MCF 10A (cell line): Measurements from ENCODE around the gene MPC1. TPM values are rescaled to one million over a fixed set of nuclear protein-coding genes. Genes with fewer than 3 reads are reported as not detected.
A peak's percentile ranks its signal among the peaks of the same experiment; 100 is the strongest.

Source experiments
- BruUV-seq: library from RNA; stranded (reverse); fragments of 400-500 nt; replicated peaks from 2 replicates; lab custom pipeline; 2021; lab: Mats Ljungman, UMichigan
- CTCF ChIA-PET: fragments of 300-600 bp; sonication (Branson Sonifier 250); formaldehyde crosslinking; extraction: SDS; loops from one replicate; lab custom pipeline; 2021; ENCODE audit warnings: antibody characterized with exemption, inconsistent platforms; lab: Yijun Ruan, JAX
- POLR2A ChIA-PET: fragments of 300-600, 350-650 bp; sonication (Branson Sonifier 250); formaldehyde crosslinking; extraction: SDS; loops from one replicate; lab custom pipeline; 2020; ENCODE audit warnings: antibody characterized with exemption, inconsistent platforms; lab: Yijun Ruan, JAX
- DNase-seq: peaks from one replicate; pipeline ENCODE4 v3.0.0-alpha.2; 2018; ENCODE audit not compliant: unreplicated experiment
- H3K27ac Mint-ChIP-seq: one replicate; pipeline ENCODE4 v1.8.0; 2022; ENCODE audit warnings: mild to moderate bottlenecking, low read depth, mixed read lengths; ENCODE audit not compliant: unreplicated experiment
- H3K27me3 Mint-ChIP-seq: one replicate; pipeline ENCODE4 v1.8.0; 2022; ENCODE audit warnings: mixed read lengths; ENCODE audit not compliant: insufficient read depth, unreplicated experiment
- H3K36me3 Mint-ChIP-seq: one replicate; pipeline ENCODE4 v1.8.0; 2022; ENCODE audit warnings: mild to moderate bottlenecking, moderate library complexity, mixed read lengths; ENCODE audit not compliant: insufficient read depth, unreplicated experiment
- H3K4me1 Mint-ChIP-seq: one replicate; pipeline ENCODE4 v1.8.0; 2022; ENCODE audit warnings: mixed read lengths; ENCODE audit not compliant: insufficient read depth, unreplicated experiment
- H3K4me3 Mint-ChIP-seq: one replicate; pipeline ENCODE4 v1.8.0; 2022; ENCODE audit warnings: mild to moderate bottlenecking, moderate library complexity, mixed read lengths; ENCODE audit not compliant: unreplicated experiment
- H3K9me3 Mint-ChIP-seq: one replicate; pipeline ENCODE4 v1.8.0; 2022; ENCODE audit warnings: mixed read lengths; ENCODE audit not compliant: unreplicated experiment
- CTCF ChIP-seq: fragments of 200-600 bp; IDR thresholded peaks from one replicate; pipeline ENCODE4 v1.8.0; 2022; ENCODE audit warnings: antibody characterized with exemption, mild to moderate bottlenecking; ENCODE audit not compliant: unreplicated experiment
- intact Hi-C: fragments of 100-400 bp; cut with micrococcal nuclease; formaldehyde crosslinking; loops from 2 replicates; pipeline ENCODE4 v1.14.1; 2022
- total RNA-seq: library from RNA; stranded (reverse); gene quantifications from 2 replicates; pipeline ENCODE4 v1.2.3, GENCODE V29; 2022

The MPC1 gene
- total RNA-seq, 1 experiment from 2014 or later: 33.1 TPM

- ChIA-PET CTCF (no interaction called here), POLR2A (no interaction called here)
- Mint-ChIP-seq H3K9me3 (peaks cover 13% of the 10 kb centered on the region), H3K27ac (no peak overlapping the region), H3K4me3 (no peak overlapping the region), H3K27me3 (no peaks in the 10 kb centered on the region), H3K4me1 (no peaks in the 10 kb centered on the region), H3K36me3 (peaks cover 90% of the 10 kb centered on the region)
- no peak for TF ChIP-seq CTCF
- no TSS peak for BruUV-seq
- DNase-seq: peak; percentile 43
- intact Hi-C loops: no loop called here
Measured at GRCh38 chr6:166419286-166419685, 36.5 kb upstream of the MPC1 start.

- CTCF ChIA-PET: no interaction called here
Measured at GRCh38 chr6:166418691-166419143, 36.0 kb upstream of the MPC1 start.

GRCh38 chr6:166417285-166417691 is 34.5 kb upstream of the MPC1 start:
- ChIA-PET POLR2A (no interaction called here), CTCF (interaction anchor here (1.3 kb wide), 1 partner anchor 17 kb away, joined by 3 read pairs; no protein-coding TSS in a partner anchor)
- intact Hi-C loops: no loop called here
- TF ChIP-seq CTCF: no peak
- no peaks in the 10 kb centered on the region for H3K27me3 Mint-ChIP-seq
- DNase-seq: no peak
- H3K4me1 Mint-ChIP-seq: no peaks in the 10 kb centered on the region
- H3K4me3 Mint-ChIP-seq: no peak overlapping the region
- H3K27ac Mint-ChIP-seq: no peak overlapping the region
- H3K9me3 Mint-ChIP-seq: peaks cover 13% of the 10 kb centered on the region
- H3K36me3 Mint-ChIP-seq: peaks cover 88% of the 10 kb centered on the region
- BruUV-seq: no TSS peak

More at GRCh38 chr6:166418691-166419143, 36.0 kb upstream of the MPC1 start:
- no peak for DNase-seq
- no peak overlapping the region for H3K4me3 Mint-ChIP-seq
- POLR2A ChIA-PET: no interaction called here
- intact Hi-C loops: no loop called here
- TF ChIP-seq CTCF: no peak
- no peak overlapping the region for H3K27ac Mint-ChIP-seq
- H3K9me3 Mint-ChIP-seq: peaks cover 13% of the 10 kb centered on the region
- H3K27me3 Mint-ChIP-seq: no peaks in the 10 kb centered on the region
- H3K36me3 Mint-ChIP-seq: peaks cover 89% of the 10 kb centered on the region
- no peaks in the 10 kb centered on the region for H3K4me1 Mint-ChIP-seq
- BruUV-seq: no TSS peak

GRCh38 chr6:166415833-166416347 is 33.1 kb upstream of the MPC1 start:
- no TSS peak for BruUV-seq
- intact Hi-C loops: no loop called here
- ChIA-PET CTCF (interaction anchor here (1.3 kb wide), 1 partner anchor 16 kb away, joined by 3 read pairs; no protein-coding TSS in a partner anchor), POLR2A (no interaction called here)
- no peak for TF ChIP-seq CTCF
- Mint-ChIP-seq H3K27ac (peak overlapping the region; percentile 32), H3K4me3 (no peak overlapping the region), H3K36me3 (peaks cover 88% of the 10 kb centered on the region), H3K9me3 (peaks cover 13% of the 10 kb centered on the region), H3K4me1 (no peaks in the 10 kb centered on the region), H3K27me3 (no peaks in the 10 kb centered on the region)
- DNase-seq: no peak
